ENCODE measurements around the gene RNLS.

RNLS gene

GRCh38 chr10:88431103-88431502, 152.0 kb downstream of the RNLS start:
- no peak for DNase-seq (ENCODE audit: low read depth in 2 of 2)

- no peak for DNase-seq (ENCODE audit: low read depth in 2 of 2)
Measured at GRCh38 chr10:88428976-88429375, 154.1 kb downstream of the RNLS start.

DNA sequence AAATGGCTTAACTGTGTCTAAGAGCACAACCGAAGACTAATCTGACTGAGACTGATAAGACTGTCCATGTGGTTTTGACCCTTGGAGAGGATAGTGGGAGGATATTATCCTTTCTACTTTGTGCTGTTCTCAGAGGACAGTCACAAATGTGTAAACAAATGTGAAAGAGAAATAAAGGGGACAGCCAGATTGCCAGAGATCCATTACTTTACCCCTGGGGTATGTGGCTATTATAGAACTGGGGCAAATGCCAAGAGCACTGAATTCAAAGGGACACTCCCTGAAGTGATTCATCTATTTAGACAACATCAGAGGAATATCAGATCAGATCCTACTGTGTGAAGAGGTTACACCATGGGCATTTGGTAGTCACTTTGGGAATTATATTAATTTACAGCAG, 154.7 kb downstream of the RNLS start:
- DNase-seq (ENCODE audit: low read depth in 2 of 2): no peak

- no peak for DNase-seq (ENCODE audit: low read depth in 2 of 2)
Measured at GRCh38 chr10:88427024-88427423, 156.1 kb downstream of the RNLS start.

GRCh38 chr10:88424881-88425280, 158.2 kb downstream of the RNLS start:
- DNase-seq (ENCODE audit: low read depth in 2 of 2): no peak

GRCh38 chr10:88423732-88424131, 159.4 kb downstream of the RNLS start:
- no peak for DNase-seq (ENCODE audit: low read depth in 2 of 2)

- DNase-seq (ENCODE audit: low read depth in 2 of 2): no peak
Measured at GRCh38 chr10:88421590-88421989, 161.5 kb downstream of the RNLS start.

DNA sequence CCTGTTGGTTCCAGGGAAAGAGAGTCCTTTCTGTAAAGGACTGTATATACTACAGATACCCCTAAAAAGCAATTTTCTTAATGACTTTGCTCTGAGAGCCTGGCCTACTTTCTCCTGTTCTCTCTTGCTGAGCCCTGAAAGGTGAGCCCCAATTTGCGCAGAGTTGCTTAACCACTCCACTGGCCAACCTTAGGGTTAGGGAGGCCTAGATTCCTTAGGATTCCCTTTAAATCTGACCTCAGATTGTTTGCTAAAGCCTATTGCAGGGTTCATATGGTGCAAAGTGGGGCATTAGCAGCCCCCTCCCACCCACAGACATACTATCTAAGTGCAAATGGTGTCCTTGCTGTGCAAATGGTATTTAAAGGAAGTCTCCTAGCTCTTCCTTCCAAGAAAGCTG, 164.2 kb downstream of the RNLS start:
- DNase-seq (ENCODE audit: low read depth in 2 of 2): no peak

- no peak for DNase-seq (ENCODE audit: low read depth in 2 of 2)
Measured at GRCh38 chr10:88417387-88418030, 165.6 kb downstream of the RNLS start.

DNA sequence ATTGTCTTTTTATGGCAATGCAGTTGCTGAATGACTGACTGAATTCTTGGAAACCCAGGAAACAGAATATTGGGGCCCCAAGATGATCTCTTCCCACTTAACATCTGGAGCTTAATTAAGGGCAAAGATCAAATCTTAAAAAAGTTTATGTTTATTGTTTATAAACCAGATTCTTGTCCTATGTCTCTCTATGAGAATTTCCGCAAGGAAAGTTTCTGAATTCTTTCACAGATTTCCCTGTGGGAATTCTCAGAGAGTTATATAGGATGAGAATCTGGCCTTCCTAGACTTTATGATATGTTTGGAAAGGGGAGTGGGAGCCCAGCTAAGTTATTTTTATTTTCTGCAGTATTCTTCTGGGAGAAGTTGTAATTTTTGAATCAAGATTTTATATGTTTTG, 166.3 kb downstream of the RNLS start:
- DNase-seq (ENCODE audit: low read depth in 2 of 2): no peak

DNA sequence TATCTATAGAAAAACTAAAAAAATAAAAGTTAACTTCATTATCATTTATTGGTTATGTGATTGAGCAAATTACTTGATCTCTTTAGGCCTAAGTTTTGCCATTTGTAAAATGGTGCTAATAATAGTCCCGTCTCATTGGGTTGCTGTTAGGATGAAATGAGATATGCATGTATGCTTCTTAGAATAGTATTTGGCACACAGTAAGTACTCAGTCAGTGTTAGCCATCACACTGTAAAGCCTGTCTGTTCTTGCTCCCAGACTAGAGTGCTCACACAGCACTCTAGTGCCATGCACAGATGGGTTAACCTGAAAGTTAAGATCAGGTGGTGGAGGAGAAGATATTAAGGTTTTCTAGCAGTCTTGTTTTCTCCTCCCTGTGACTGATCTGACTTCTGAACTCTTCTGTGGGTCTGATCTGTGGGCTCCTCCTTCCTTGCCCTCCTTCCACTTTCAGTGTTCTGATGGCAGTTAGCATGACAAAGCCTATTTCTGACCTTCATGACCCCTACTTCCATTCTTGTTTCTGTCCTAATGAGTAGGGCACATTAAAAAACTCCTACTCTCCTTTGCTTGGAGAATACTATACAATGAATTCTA, 167.5 kb downstream of the RNLS start:
- no peak for DNase-seq (ENCODE audit: low read depth in 2 of 2)

DNA sequence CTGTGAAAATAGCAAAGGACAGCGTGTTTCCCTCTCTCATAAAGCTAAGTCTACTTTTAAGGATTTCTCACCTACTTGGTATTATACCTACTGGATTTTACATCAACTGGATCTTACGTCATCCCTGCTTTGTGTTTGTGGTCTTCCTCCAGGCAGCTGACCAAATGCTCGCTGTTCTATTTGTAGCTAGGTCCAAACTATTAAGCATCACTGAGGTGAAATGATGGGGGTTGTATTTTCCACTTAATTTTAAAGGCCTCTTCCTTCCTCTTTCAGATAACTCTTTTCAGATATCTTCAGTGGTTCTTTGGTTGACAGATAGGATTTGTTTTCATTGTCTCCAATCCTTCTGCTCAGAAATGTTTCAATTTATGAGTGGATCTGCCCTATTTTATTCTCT, 169.7 kb downstream of the RNLS start:
- no peak for DNase-seq (ENCODE audit: low read depth in 2 of 2)

- no peak for DNase-seq (ENCODE audit: low read depth in 2 of 2)
Measured at GRCh38 chr10:88411772-88412349, 171.3 kb downstream of the RNLS start.

- DNase-seq (ENCODE audit: low read depth in 2 of 2): no peak
Measured at GRCh38 chr10:88409824-88410223, 173.3 kb downstream of the RNLS start.

DNA sequence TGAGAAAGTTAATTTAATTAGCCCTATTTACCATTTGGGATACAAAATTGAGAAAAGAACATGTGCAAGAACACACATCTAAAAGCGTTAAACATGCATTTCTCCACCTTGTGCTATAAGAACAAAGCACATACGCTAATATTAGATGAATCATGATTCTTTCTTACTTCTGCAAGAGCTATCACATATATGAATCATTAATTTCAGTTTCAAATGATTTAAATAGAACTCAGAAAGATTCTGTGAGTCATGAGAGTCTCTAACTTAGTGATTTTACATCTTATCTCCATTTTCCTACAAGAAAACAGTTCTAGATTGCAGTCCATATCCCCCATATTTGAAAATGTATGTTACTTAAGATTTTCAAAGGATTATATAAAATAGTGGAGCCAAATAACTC, 173.9 kb downstream of the RNLS start:
- no peak for DNase-seq (ENCODE audit: low read depth in 2 of 2)

GRCh38 chr10:88408096-88408495, 175.0 kb downstream of the RNLS start:
- no peak for DNase-seq (ENCODE audit: low read depth in 2 of 2)

- DNase-seq (ENCODE audit: low read depth in 2 of 2): no peak
Measured at GRCh38 chr10:88404133-88404532, 179.0 kb downstream of the RNLS start.

- no peak for DNase-seq (ENCODE audit: low read depth in 2 of 2)
Measured at GRCh38 chr10:88401671-88402347, 181.3 kb downstream of the RNLS start.

GRCh38 chr10:88399240-88399639, 183.9 kb downstream of the RNLS start:
- no peak for DNase-seq (ENCODE audit: low read depth in 2 of 2)

DNA sequence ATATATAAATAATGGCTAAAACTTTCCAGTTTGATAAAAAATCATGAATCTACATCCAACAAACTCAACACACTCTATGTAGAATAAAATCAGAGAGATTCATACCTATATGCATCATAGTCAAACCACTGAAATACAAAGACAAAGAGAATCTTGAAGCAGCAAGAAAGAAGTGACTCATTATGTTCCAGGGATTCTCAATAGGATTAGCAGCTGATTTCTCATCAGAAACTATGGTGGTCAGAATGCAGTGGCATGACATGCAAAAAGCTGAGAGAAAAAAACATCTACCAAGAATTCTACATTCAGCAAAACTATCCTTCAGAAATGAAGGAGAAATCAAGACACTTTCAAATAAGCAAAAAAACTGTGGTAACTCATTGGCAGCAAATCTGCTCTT, 187.4 kb downstream of the RNLS start:
- DNase-seq (ENCODE audit: low read depth in 2 of 2): no peak

- DNase-seq (ENCODE audit: low read depth in 2 of 2): no peak
Measured at GRCh38 chr10:88392222-88392621, 190.9 kb downstream of the RNLS start.

DNA sequence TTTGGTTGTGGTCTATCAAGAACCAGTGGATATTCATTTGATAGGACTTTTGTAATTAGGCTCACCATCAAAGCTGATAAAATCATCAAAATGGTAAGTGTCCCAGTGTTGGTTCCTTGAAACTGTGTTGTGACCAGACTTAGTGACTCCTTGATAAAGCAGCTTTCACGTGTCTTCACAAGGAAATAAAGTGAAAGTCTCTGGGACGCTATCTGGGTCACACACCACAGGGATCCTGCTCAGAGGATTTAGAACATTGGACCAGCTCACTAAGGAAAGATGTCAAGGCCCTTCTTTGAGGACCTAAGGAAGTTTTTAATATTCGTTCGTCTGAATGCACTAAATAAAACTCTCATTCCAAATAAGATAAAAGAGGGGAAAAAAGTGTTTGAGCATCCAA, 193.1 kb downstream of the RNLS start:
- no peak for DNase-seq (ENCODE audit: low read depth in 2 of 2)

DNA sequence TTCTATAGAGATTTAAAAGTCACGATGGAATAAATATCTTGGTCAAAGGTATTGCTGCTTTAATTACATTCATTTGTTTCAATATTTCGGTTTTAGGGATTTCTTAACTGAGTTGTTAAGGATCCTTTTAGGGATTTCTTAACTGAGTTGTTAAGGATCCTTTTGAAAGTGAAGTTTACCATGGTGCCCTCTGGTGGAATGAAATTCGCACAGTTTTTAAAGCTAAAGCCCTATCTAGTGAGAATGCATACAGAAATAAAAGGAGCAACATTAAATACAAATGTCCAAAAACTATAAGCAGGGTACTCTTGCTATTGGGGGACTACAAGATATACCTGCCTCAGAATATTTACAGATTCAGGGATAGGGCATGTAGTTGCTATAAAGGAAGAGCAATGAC, 193.7 kb downstream of the RNLS start:
- no peak for DNase-seq (ENCODE audit: low read depth in 2 of 2)

Data from stimulated activated CD4-positive, alpha-beta T cell treated with anti-CD3 and anti-CD28 coated beads, Interleukin-1b, Interleukin-23, amount 100 ng/mL, for 1 hour (primary cell).